IPS-18a (cell line): ENCODE data around the gene PRDM16.

ENCODE experiments used
- H3K27ac ChIP-seq: one replicate; pipeline ENCODE4 v1.5.1; 2013; ENCODE audit warnings: low read length
- H3K27me3 ChIP-seq: one replicate; pipeline ENCODE4 v1.6.1; 2013; ENCODE audit warnings: mild to moderate bottlenecking, low read length; ENCODE audit not compliant: control insufficient read depth, insufficient read depth
- H3K36me3 ChIP-seq: one replicate; pipeline ENCODE4 v1.6.1; 2013; ENCODE audit warnings: low read depth, low read length; ENCODE audit not compliant: control insufficient read depth
- H3K4me1 ChIP-seq: one replicate; pipeline ENCODE4 v1.6.1; 2013; ENCODE audit warnings: low read depth, low read length; ENCODE audit not compliant: control insufficient read depth
- H3K4me3 ChIP-seq: one replicate; pipeline ENCODE4 v1.5.1; 2013; ENCODE audit warnings: low read length
- H3K9ac ChIP-seq: one replicate; pipeline ENCODE4 v1.6.1; 2013; ENCODE audit warnings: mild to moderate bottlenecking, low read length, moderate library complexity
- H3K9me3 ChIP-seq: one replicate; pipeline ENCODE4 v1.6.1; 2013; ENCODE audit warnings: low read depth, low read length; ENCODE audit not compliant: control insufficient read depth

PRDM16 gene

DNA sequence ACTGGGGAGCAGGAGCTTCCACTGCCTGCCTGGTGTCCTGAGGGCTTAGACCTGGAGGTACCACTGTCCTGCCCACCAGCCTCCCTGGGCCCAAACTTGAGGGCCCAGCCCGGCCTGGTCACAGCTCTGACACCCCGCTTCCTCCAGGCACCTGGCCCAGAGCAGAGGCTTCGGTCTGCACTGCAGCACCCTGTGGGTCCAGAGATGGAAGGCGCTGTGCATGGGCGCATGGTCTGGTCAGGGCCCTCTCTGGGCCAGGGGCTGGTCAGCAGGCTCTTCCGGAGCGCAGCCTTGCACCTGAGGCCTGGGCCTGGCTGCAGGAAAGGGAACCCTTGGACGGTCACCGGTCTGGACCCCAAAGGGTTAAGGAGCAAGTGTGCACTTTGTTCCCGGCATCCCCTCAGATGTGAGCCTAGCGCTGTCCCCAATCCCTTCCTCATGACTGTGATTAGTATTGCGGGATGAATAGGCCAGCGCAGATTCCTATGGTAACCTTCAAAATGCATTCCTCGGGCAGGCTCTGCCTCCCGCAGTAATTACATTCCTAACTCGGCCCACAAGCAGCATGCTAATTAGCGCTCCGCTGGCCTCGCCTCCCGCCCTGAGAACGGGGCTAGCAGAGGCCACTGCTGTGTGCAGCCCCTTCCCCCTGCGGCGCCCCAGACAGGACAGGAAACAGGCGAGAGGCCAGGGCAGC lies 36.3 kb downstream of the PRDM16 start:
- Histone ChIP-seq H3K27ac (no peak overlapping the region), H3K4me1 (peaks cover 23% of the 10 kb centered on the region), H3K27me3 (no peaks in the 10 kb centered on the region), H3K36me3 (no peaks in the 10 kb centered on the region), H3K4me3 (no peak overlapping the region), H3K9ac (no peak overlapping the region), H3K9me3 (no peaks in the 10 kb centered on the region)

DNA sequence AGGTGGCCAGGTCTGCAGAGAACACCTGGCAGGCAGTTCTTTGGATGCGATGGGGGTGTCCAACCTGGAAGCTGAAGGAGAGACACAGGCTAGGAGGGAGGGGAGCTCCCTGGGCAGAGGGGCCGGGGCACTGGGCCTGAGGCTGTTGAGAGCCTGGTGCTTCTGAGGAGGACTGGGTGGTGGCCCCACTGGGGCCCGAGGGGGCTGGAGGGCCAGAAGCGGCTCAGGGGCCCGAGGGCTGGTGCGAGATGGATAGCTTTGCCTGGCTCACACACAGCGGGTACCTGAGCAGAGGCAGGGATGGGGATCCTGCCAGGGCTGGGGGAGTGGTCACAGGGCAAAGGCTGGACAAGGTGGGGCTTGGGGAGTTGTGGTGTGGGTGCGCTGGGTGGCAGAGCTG lies 37.2 kb downstream of the PRDM16 start:
- Histone ChIP-seq H3K9ac (no peak overlapping the region), H3K27me3 (no peaks in the 10 kb centered on the region), H3K27ac (no peak overlapping the region), H3K36me3 (no peaks in the 10 kb centered on the region), H3K4me1 (peaks cover 23% of the 10 kb centered on the region), H3K4me3 (no peak overlapping the region), H3K9me3 (no peaks in the 10 kb centered on the region)

DNA sequence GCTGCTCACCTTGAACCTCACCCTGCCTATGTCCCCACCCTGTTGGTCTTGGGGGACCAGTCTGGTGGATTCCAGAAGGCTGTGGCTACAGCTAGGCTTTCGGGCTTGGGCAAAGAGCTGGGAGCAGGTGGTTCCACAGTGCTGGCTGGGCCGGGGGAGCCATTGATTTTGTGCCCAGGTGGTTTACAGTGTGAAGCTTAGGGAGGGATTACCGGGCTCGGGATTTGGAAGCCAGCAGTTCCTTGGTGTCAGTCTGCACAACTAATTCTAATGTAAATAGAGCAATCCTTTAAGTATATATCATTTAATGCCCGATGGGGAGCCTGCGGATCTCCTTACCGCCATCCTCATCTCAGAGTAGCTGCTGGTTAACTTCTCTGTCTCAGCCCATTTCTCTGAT lies 38.2 kb downstream of the PRDM16 start:
- Histone ChIP-seq H3K36me3 (no peaks in the 10 kb centered on the region), H3K9ac (no peak overlapping the region), H3K27ac (no peak overlapping the region), H3K27me3 (no peaks in the 10 kb centered on the region), H3K4me1 (peaks cover 23% of the 10 kb centered on the region), H3K9me3 (no peaks in the 10 kb centered on the region), H3K4me3 (no peak overlapping the region)

- Histone ChIP-seq H3K27me3 (no peaks in the 10 kb centered on the region), H3K27ac (no peak overlapping the region), H3K9ac (no peak overlapping the region), H3K4me1 (peaks cover 11% of the 10 kb centered on the region), H3K4me3 (no peak overlapping the region), H3K36me3 (no peaks in the 10 kb centered on the region), H3K9me3 (no peaks in the 10 kb centered on the region)
Observed at GRCh38 chr1:3109355-3109754, 40.4 kb downstream of the PRDM16 start.

DNA sequence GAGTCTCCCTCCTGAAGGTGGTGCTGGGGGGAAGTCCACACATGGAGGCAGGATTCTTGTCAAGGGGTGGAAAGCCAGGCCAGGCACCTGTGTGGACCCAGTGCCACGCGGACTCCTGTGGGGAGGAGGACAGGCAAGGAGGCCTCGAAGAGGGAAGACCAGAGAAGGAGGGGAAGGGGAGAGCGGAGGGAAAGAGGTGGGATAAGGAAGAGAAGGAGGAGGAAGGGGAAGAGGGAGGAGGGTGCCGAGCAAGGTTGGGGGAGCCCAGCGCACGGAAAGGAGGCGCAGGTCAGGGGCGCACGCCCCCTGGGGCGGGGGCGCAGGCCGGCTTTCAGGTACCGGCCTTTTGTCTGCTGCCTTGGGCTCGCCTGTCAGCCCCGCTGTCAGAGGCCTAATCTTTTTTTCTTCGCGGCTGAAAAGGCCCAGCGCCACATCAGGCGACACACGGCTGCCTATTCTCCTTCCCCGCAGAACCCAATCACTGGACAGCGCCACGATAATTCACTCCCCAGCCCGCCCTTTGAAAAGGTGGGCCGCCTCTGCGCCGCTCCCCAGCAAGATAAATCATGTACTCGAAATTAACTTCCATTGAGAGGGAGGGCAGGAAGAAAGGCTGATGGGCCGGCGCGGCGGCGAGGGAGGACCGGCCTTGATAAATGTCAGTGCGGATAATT lies 42.5 kb downstream of the PRDM16 start:
- no peak overlapping the region for H3K27ac ChIP-seq
- no peaks in the 10 kb centered on the region for H3K27me3 ChIP-seq
- no peak overlapping the region for H3K9ac ChIP-seq
- H3K9me3 ChIP-seq, result no peaks in the 10 kb centered on the region
- no peaks in the 10 kb centered on the region for H3K4me1 ChIP-seq
- H3K36me3 ChIP-seq, result no peaks in the 10 kb centered on the region
- H3K4me3 ChIP-seq, result no peak overlapping the region

- no peaks in the 10 kb centered on the region for H3K4me1 ChIP-seq
- H3K27ac ChIP-seq, result no peak overlapping the region
- no peak overlapping the region for H3K9ac ChIP-seq
- H3K9me3 ChIP-seq, result no peaks in the 10 kb centered on the region
- no peaks in the 10 kb centered on the region for H3K36me3 ChIP-seq
- H3K4me3 ChIP-seq, result no peak overlapping the region
- H3K27me3 ChIP-seq, result no peaks in the 10 kb centered on the region
Observed at GRCh38 chr1:3112526-3112925, 43.5 kb downstream of the PRDM16 start.

- Histone ChIP-seq H3K27ac (no peak overlapping the region), H3K36me3 (no peaks in the 10 kb centered on the region), H3K4me1 (no peaks in the 10 kb centered on the region), H3K9ac (no peak overlapping the region), H3K27me3 (no peaks in the 10 kb centered on the region), H3K4me3 (no peak overlapping the region), H3K9me3 (no peaks in the 10 kb centered on the region)
Observed at GRCh38 chr1:3113047-3113740, 44.2 kb downstream of the PRDM16 start.

DNA sequence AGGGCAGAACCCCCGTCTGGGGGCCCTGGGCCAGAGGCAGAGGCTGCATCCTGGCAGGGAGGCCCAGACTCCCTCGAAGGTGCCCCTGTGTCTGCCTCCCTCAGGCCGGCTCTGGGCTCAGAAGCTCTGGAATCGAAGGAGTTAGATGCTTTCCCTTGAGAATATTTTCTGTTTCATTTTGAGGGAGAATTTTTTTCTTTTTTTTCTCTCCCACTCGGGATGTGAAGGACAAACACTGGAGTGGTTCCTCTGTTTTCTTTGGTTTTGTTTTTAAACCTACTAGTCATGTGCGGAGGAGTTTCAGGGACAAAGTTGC lies 44.7 kb downstream of the PRDM16 start:
- H3K4me1 ChIP-seq, result no peaks in the 10 kb centered on the region
- H3K9me3 ChIP-seq, result no peaks in the 10 kb centered on the region
- no peaks in the 10 kb centered on the region for H3K36me3 ChIP-seq
- no peak overlapping the region for H3K27ac ChIP-seq
- H3K9ac ChIP-seq, result no peak overlapping the region
- no peak overlapping the region for H3K4me3 ChIP-seq
- no peaks in the 10 kb centered on the region for H3K27me3 ChIP-seq

DNA sequence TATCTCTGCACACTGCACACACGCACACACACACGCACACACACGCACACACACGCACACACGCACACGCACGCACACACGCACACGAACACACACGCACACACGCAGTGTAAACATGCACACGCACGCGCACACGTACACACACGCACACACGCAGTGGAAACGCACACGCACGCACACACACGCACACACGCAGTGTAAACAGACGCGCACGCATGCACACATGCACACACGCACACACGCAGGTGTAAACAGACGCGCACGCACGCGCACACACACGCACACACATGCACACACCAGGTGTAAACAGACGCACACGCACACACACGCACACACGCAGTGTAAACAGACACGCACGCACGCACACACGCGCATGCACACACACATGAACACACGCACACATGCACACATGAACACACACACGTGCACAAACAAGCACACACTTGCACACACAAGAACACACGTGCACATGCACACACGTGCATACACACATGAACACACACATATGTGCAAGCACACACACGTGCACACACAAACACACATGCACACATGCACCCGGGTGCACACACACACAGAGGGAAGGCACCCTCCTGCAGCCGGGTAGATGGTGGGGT lies 45.2 kb downstream of the PRDM16 start:
- no peaks in the 10 kb centered on the region for H3K9me3 ChIP-seq
- H3K36me3 ChIP-seq, result no peaks in the 10 kb centered on the region
- no peaks in the 10 kb centered on the region for H3K4me1 ChIP-seq
- H3K9ac ChIP-seq, result no peak overlapping the region
- no peaks in the 10 kb centered on the region for H3K27me3 ChIP-seq
- no peak overlapping the region for H3K4me3 ChIP-seq
- no peak overlapping the region for H3K27ac ChIP-seq

- H3K4me3 ChIP-seq, result no peak overlapping the region
- no peak overlapping the region for H3K9ac ChIP-seq
- H3K9me3 ChIP-seq, result no peaks in the 10 kb centered on the region
- no peaks in the 10 kb centered on the region for H3K27me3 ChIP-seq
- no peaks in the 10 kb centered on the region for H3K4me1 ChIP-seq
- no peak overlapping the region for H3K27ac ChIP-seq
- no peaks in the 10 kb centered on the region for H3K36me3 ChIP-seq
Observed at GRCh38 chr1:3114846-3115245, 45.8 kb downstream of the PRDM16 start.

GRCh38 chr1:3115275-3116149 lies 46.5 kb downstream of the PRDM16 start:
- Histone ChIP-seq H3K27me3 (no peaks in the 10 kb centered on the region), H3K9me3 (no peaks in the 10 kb centered on the region), H3K4me1 (no peaks in the 10 kb centered on the region), H3K27ac (no peak overlapping the region), H3K4me3 (no peak overlapping the region), H3K36me3 (no peaks in the 10 kb centered on the region), H3K9ac (no peak overlapping the region)
